ENCODE measurements around the gene CUL3. TPM values are rescaled to one million over a fixed set of nuclear protein-coding genes. Genes with fewer than 3 reads are reported as not detected.

CUL3 gene
- total and polyA plus RNA-seq, 10 of the 15 experiments (the other 5 are each of a cell fraction or from before 2014, with no cell fraction given), result 22.0 to 95.4 (median 53.4) TPM

DNA sequence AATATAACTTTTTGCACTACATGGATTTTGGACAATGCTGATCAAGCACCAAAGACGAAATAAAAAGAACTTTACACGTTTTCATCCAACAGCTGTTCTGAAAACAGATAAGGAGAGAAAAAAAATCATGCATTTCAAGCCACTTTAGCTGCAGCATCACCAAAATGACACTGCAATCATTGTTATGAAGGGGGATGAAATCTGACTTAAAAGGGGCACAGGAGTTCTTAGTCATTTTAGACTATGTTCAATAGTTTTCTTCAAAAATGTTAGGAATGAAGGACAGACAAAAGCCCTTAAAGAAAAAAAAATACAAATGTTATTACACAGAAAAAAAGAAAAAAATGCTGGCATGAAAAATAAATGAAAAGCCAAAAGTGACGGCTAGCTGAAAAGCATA, 71.2 kb downstream of the CUL3 start (continued):
- TF ChIP-seq, protein P1, sequence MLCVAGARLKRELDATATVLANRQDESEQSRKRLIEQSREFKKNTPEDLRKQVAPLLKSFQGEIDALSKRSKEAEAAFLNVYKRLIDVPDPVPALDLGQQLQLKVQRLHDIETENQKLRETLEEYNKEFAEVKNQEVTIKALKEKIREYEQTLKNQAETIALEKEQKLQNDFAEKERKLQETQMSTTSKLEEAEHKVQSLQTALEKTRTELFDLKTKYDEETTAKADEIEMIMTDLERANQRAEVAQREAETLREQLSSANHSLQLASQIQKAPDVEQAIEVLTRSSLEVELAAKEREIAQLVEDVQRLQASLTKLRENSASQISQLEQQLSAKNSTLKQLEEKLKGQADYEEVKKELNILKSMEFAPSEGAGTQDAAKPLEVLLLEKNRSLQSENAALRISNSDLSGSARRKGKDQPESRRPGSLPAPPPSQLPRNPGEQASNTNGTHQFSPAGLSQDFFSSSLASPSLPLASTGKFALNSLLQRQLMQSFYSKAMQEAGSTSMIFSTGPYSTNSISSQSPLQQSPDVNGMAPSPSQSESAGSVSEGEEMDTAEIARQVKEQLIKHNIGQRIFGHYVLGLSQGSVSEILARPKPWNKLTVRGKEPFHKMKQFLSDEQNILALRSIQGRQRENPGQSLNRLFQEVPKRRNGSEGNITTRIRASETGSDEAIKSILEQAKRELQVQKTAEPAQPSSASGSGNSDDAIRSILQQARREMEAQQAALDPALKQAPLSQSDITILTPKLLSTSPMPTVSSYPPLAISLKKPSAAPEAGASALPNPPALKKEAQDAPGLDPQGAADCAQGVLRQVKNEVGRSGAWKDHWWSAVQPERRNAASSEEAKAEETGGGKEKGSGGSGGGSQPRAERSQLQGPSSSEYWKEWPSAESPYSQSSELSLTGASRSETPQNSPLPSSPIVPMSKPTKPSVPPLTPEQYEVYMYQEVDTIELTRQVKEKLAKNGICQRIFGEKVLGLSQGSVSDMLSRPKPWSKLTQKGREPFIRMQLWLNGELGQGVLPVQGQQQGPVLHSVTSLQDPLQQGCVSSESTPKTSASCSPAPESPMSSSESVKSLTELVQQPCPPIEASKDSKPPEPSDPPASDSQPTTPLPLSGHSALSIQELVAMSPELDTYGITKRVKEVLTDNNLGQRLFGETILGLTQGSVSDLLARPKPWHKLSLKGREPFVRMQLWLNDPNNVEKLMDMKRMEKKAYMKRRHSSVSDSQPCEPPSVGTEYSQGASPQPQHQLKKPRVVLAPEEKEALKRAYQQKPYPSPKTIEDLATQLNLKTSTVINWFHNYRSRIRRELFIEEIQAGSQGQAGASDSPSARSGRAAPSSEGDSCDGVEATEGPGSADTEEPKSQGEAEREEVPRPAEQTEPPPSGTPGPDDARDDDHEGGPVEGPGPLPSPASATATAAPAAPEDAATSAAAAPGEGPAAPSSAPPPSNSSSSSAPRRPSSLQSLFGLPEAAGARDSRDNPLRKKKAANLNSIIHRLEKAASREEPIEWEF (IDR thresholded peaks at IDR 0.05; ENCODE audit: insufficient replicate concordance, low read depth, low read length), result no peak
- TF ChIP-seq CREM (IDR thresholded peaks at IDR 0.05; ENCODE audit: low read depth), result no peak
- TF ChIP-seq BACH1 (IDR thresholded peaks at IDR 0.05; ENCODE audit: borderline replicate concordance), result no peak
- TF ChIP-seq SPI1 (IDR thresholded peaks at IDR 0.05; ENCODE audit: borderline replicate concordance, insufficient read depth, low read depth, low read length), result no peak
- no peak for TF ChIP-seq POLR2A (IDR thresholded peaks at IDR 0.05; ENCODE audit: low read depth, low read length)
- TF ChIP-seq, protein P2, sequence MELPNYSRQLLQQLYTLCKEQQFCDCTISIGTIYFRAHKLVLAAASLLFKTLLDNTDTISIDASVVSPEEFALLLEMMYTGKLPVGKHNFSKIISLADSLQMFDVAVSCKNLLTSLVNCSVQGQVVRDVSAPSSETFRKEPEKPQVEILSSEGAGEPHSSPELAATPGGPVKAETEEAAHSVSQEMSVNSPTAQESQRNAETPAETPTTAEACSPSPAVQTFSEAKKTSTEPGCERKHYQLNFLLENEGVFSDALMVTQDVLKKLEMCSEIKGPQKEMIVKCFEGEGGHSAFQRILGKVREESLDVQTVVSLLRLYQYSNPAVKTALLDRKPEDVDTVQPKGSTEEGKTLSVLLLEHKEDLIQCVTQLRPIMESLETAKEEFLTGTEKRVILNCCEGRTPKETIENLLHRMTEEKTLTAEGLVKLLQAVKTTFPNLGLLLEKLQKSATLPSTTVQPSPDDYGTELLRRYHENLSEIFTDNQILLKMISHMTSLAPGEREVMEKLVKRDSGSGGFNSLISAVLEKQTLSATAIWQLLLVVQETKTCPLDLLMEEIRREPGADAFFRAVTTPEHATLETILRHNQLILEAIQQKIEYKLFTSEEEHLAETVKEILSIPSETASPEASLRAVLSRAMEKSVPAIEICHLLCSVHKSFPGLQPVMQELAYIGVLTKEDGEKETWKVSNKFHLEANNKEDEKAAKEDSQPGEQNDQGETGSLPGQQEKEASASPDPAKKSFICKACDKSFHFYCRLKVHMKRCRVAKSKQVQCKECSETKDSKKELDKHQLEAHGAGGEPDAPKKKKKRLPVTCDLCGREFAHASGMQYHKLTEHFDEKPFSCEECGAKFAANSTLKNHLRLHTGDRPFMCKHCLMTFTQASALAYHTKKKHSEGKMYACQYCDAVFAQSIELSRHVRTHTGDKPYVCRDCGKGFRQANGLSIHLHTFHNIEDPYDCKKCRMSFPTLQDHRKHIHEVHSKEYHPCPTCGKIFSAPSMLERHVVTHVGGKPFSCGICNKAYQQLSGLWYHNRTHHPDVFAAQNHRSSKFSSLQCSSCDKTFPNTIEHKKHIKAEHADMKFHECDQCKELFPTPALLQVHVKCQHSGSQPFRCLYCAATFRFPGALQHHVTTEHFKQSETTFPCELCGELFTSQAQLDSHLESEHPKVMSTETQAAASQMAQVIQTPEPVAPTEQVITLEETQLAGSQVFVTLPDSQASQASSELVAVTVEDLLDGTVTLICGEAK (IDR thresholded peaks at IDR 0.05; ENCODE audit: borderline replicate concordance), result no peak
- TF ChIP-seq MYC (IDR thresholded peaks at IDR 0.05; ENCODE audit: insufficient read depth, insufficient read length, insufficient replicate concordance, low read length, severe bottlenecking), result no peak
- no peak for TF ChIP-seq RB1 (IDR thresholded peaks at IDR 0.05; ENCODE audit: borderline replicate concordance)

Measured in GM12878 (cell line).